Measurements from ENCODE around the gene SDC4. TPM values are rescaled to one million over a fixed set of nuclear protein-coding genes. Genes with fewer than 3 reads are reported as not detected.

SDC4 gene
- total RNA-seq, 1 experiment from 2014 or later: 114 TPM

DNA sequence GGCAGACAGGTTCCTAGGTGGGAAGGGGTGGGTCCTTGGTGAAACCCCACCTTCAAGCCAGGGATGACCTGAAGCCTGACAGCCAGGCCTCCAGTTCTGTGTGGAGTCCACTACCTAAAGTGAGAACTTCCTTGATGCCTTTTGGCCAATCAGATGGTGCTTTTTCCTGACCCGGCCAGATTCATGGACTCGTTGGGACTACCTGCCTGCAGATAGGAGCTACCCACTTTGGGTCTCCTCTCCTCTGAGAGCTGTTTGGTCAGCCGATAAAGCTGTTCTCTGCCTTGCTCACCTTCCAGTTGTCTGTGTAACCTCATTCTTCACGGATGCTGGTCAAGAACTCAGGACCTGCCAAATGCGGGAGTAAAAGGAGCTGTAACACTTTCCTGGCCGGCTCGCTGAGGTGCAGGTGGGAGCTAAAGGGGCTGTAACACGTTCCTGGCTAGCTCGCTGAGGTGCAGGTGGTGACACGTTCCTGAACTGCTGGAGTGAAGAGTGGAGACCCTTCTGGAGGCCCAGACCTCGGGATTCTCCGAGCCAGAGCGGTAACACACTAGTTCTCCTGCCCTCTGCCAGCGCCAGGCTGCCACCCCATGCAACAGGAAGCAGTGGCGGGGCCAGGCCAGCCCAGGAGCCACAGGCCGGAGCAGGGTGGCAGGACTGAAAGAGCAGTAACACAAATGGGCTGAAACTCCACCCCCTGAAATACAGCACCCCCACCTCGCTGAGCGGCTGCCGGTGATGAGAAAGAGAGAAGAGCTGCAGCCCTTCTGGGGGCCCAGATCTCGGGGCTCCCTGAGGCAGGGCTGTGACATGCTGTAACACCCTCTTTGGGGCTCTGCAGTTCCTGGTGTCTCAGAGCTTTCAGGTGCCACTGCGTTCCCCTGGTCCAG is 46.2 kb upstream of the SDC4 start:
- TF ChIP-seq EZH2 (IDR thresholded peaks at IDR 0.05; ENCODE audit: low read depth): no peak
- H3F3A ChIP-seq (ENCODE audit: insufficient read depth, low read depth): no peaks in the 10 kb centered on the region
- H3K27ac ChIP-seq: no peak overlapping the region
- no peaks in the 10 kb centered on the region for H3K4me1 ChIP-seq (replicated peaks; ENCODE audit: insufficient read depth)
- BruUV-seq (replicated peaks): no TSS peak
- DNase-seq: no peak
- H3K27me3 ChIP-seq (ENCODE audit: insufficient read depth, low read depth): no peaks in the 10 kb centered on the region
- no peak overlapping the region for H2AFZ ChIP-seq
- no peaks in the 10 kb centered on the region for H4K20me1 ChIP-seq (ENCODE audit: insufficient read depth)
- ChIA-PET CTCF (no interaction called here), POLR2A (ENCODE audit: unreplicated experiment) (interaction anchor here (0.6 kb wide), 2 partner anchors 25 to 47 kb away, joined by 3 to 6 read pairs; no protein-coding TSS in a partner anchor)
- no peaks in the 10 kb centered on the region for H3K36me3 ChIP-seq (ENCODE audit: low read depth)
- intact Hi-C loops (cut with micrococcal nuclease; ENCODE audit: unreplicated experiment): no loop called here
- H3K79me2 ChIP-seq (ENCODE audit: low read depth): no peaks in the 10 kb centered on the region
- no peak overlapping the region for H3K4me2 ChIP-seq
- H3K9me3 ChIP-seq (ENCODE audit: insufficient read depth, low read depth): peaks cover 2% of the 10 kb centered on the region; the same call in 1 of the 2 replicates
- H3K9me2 ChIP-seq (ENCODE audit: insufficient read depth): no peaks in the 10 kb centered on the region
- no peak overlapping the region for H3K4me3 ChIP-seq

GRCh38 chr20:45392733-45393132 is 44.5 kb upstream of the SDC4 start:
- intact Hi-C loops (cut with micrococcal nuclease; ENCODE audit: unreplicated experiment): no loop called here
- BruUV-seq (replicated peaks): no TSS peak
- Histone ChIP-seq H3K9me2 (ENCODE audit: insufficient read depth) (no peaks in the 10 kb centered on the region), H3K4me2 (no peak overlapping the region), H2AFZ (no peak overlapping the region), H3K4me1 (replicated peaks; ENCODE audit: insufficient read depth) (no peaks in the 10 kb centered on the region), H3K4me3 (no peak overlapping the region), H3K27me3 (ENCODE audit: insufficient read depth, low read depth) (no peaks in the 10 kb centered on the region), H3K9me3 (ENCODE audit: insufficient read depth, low read depth) (no peaks in the 10 kb centered on the region), H3K79me2 (ENCODE audit: low read depth) (no peaks in the 10 kb centered on the region), H3K27ac (no peak overlapping the region), H4K20me1 (ENCODE audit: insufficient read depth) (no peaks in the 10 kb centered on the region), H3F3A (ENCODE audit: insufficient read depth, low read depth) (no peaks in the 10 kb centered on the region), H3K36me3 (ENCODE audit: low read depth) (no peaks in the 10 kb centered on the region)
- POLR2A ChIA-PET (ENCODE audit: unreplicated experiment): no interaction called here
- CTCF ChIA-PET: interaction anchor here (0.6 to 1.2 kb wide), 3 partner anchors 44 to 97 kb away, joined by 6 to 10 read pairs (median 10); no protein-coding TSS in a partner anchor
- TF ChIP-seq EZH2 (IDR thresholded peaks at IDR 0.05; ENCODE audit: low read depth): no peak
- TF ChIP-seq, protein P1, sequence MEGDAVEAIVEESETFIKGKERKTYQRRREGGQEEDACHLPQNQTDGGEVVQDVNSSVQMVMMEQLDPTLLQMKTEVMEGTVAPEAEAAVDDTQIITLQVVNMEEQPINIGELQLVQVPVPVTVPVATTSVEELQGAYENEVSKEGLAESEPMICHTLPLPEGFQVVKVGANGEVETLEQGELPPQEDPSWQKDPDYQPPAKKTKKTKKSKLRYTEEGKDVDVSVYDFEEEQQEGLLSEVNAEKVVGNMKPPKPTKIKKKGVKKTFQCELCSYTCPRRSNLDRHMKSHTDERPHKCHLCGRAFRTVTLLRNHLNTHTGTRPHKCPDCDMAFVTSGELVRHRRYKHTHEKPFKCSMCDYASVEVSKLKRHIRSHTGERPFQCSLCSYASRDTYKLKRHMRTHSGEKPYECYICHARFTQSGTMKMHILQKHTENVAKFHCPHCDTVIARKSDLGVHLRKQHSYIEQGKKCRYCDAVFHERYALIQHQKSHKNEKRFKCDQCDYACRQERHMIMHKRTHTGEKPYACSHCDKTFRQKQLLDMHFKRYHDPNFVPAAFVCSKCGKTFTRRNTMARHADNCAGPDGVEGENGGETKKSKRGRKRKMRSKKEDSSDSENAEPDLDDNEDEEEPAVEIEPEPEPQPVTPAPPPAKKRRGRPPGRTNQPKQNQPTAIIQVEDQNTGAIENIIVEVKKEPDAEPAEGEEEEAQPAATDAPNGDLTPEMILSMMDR (conservative IDR thresholded peaks at IDR 0.05): no peak; the same call in 1 of the 2 replicates
- no peak for DNase-seq

- POLR2A ChIA-PET (ENCODE audit: unreplicated experiment): no interaction called here
Observed at GRCh38 chr20:45391559-45391958, 43.3 kb upstream of the SDC4 start.

More at GRCh38 chr20:45391559-45391958, 43.3 kb upstream of the SDC4 start:
- no peak overlapping the region for H2AFZ ChIP-seq
- intact Hi-C loops (cut with micrococcal nuclease; ENCODE audit: unreplicated experiment): no loop called here
- no peak for DNase-seq
- CTCF ChIA-PET: no interaction called here
- H3K36me3 ChIP-seq (ENCODE audit: low read depth): no peaks in the 10 kb centered on the region
- no peaks in the 10 kb centered on the region for H4K20me1 ChIP-seq (ENCODE audit: insufficient read depth)
- H3K4me1 ChIP-seq (replicated peaks; ENCODE audit: insufficient read depth): no peaks in the 10 kb centered on the region
- no peak for TF ChIP-seq EZH2 (IDR thresholded peaks at IDR 0.05; ENCODE audit: low read depth)
- TF ChIP-seq, protein P1 (conservative IDR thresholded peaks at IDR 0.05): no peak
- no peaks in the 10 kb centered on the region for H3K27me3 ChIP-seq (ENCODE audit: insufficient read depth, low read depth)
- H3K9me2 ChIP-seq (ENCODE audit: insufficient read depth): no peaks in the 10 kb centered on the region
- H3K27ac ChIP-seq: no peak overlapping the region
- no peaks in the 10 kb centered on the region for H3F3A ChIP-seq (ENCODE audit: insufficient read depth, low read depth)
- no peaks in the 10 kb centered on the region for H3K79me2 ChIP-seq (ENCODE audit: low read depth)
- H3K4me2 ChIP-seq: no peak overlapping the region
- BruUV-seq (replicated peaks): no TSS peak
- H3K9me3 ChIP-seq (ENCODE audit: insufficient read depth, low read depth): no peaks in the 10 kb centered on the region
- H3K4me3 ChIP-seq: no peak overlapping the region

Measured in PC-9 (cell line).